HG03280 (cell line): ENCODE results near the gene ZNF532.

ENCODE experiments used
- ATAC-seq: cut with Tn5 transposase; IDR thresholded peaks from one replicate; pipeline ENCODE4 v1.9.1; 2021; ENCODE audit warnings: mild to moderate bottlenecking, moderate library complexity; ENCODE audit not compliant: unreplicated experiment

ZNF532 gene

DNA sequence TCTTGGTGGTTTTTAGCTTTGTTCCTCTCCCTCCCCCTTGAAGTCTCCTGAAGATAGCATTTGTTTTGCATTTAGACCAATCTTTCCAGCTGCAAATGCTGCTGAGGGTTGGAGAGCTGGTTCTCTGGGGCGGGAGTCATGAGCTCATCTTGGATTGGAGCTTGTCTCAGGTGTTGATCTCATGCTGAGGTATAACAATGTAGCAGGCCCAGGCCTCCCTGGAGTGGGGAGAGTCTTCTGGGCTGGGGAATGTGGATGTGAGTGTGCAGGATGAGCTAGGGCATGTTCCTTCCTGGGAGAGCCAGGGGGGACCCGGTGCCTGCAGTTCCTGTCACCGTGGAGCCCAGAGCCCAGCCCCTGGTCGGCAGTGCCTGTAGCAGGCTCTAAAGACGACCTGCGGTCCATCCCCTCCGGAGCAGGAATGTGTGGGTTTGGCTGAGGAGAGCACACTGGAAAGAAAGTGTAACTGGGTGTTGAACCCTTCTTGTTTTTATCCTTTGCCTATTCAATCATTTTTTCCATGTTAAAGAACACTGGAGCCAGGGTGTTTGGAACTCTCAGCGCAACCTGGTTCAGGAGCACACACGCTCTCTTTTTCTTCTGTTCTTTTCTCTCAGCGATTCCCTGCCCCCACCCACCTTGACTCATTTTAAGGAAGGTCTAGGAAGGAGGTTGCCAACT lies 2.7 kb downstream of the ZNF532 start:
- no peak for ATAC-seq

GRCh38 chr18:58868440-58868839 lies 3.8 kb downstream of the ZNF532 start:
- no peak for ATAC-seq

DNA sequence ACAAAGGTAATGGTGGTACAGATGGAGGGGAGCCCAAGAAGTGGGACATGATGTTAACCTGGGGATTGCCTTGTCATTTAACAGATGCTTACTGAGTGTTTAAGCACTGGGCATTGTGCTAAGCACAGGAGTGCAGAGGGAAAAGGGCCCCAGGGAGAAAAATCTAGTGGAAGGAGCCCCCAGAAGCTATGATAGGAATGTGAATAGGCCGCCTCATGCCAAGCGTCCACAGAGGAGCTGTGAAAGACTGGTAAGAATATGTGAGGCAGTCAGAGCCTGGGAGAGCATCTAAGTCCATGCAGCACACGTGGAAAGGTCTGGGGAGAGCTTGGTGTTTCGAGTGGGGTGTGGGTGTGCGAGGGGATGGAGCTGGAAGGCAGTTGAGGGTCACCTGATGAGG lies 5.5 kb downstream of the ZNF532 start:
- no peak for ATAC-seq

- ATAC-seq, result no peak
Observed at GRCh38 chr18:58870621-58871020, 5.9 kb downstream of the ZNF532 start.

DNA sequence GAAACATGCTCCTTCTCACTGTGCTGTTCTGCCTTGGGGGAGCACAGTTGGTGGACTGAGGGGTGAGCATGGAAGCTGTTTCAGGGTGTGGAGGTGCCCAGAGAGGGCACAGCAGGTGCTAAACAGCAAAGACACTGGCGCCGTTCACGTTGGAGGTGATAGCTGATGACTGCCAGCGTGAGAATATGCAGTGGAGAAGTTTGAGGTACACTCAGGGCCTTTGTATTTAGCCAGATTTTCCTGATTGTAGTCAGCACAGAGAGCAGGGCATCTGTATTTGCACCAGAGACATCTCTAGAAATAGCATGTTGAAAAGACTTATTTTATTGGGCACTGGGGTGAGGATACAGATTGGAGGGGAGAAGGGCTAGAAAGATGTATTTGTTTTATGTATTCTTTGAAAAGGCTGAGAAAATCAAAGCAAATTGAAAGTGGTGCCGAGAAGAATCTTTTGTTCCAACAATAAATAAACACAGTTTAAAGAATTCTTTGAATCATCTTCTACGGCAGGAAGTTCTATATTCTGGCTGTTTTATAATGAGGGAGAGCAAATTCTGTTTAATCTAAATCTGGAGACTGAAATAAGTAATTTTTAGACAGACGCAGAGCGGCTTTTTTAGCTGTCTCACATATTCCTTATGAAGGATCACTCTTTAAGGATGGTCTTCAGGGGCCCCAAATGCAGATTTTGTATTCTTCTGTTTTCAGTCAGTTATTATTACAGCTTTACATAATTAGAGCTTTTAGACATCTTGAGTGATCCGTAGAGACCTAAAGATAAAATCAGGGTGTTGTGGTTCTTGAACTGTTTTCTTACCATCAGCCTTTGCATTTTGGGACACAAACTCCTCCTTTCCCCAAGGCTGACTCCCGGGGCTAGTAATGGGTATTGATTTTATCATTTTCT lies 7.1 kb downstream of the ZNF532 start:
- no peak for ATAC-seq

GRCh38 chr18:58878640-58879039 lies 14.0 kb downstream of the ZNF532 start:
- ATAC-seq, result no peak

DNA sequence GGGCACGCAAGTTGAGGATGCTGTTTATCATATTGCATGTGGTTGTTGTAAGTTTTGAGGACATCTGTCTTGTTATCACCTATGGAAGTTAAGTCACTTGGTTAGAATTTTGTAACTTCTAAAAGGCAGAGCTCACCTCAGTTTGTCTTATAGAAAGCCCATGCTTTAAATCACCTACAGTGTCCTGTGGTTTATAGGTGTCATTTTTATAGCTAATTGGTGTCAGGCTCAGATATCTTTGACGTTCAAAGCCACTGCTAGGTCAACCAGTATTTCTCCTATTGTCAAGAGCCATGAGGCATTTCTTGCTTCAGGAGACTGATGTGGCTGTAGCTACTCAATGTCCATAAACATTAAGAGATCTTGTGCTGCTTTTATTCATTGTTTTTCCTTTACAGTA lies 16.8 kb downstream of the ZNF532 start:
- ATAC-seq, result no peak

- ATAC-seq, result no peak
Observed at GRCh38 chr18:58882044-58882443, 17.4 kb downstream of the ZNF532 start.

- ATAC-seq, result no peak
Observed at GRCh38 chr18:58882686-58883085, 18.0 kb downstream of the ZNF532 start.

DNA sequence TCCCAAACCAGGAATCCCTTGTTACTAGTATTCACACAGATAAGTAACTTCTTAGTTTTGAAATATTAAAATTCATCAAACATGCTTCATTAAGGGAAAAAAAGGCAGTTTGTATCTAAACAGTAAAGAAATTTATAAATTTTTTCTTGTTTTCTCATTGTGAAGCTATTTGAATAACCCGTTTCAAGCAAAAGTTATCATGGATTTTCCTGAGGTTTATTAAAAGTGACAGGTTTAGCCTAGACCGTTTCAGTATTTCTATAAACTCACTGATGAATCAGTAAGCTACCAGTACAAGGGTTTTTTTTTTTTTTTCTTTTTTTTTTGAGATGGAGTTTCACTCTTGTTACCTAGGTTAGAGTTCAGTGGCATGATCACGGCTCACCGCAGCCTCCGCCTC lies 20.0 kb downstream of the ZNF532 start:
- no peak for ATAC-seq

DNA sequence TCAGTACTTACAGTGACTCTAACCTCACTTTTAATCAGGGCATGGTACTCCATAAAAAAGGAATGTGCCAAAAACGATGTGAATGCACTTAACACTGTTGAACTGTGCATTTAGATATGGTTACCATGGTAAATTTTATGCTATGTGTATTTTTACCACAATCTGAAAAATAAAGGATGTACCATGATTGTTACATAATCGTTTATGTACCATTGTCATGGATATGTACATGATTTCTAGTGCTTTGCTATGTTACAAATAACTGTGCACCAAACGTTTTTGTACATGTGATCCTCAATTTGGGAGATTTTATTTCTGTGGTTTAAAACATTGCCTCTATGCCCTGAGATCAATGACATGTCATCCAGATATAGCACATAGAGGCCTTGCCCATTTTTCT lies 21.8 kb downstream of the ZNF532 start:
- no peak for ATAC-seq

DNA sequence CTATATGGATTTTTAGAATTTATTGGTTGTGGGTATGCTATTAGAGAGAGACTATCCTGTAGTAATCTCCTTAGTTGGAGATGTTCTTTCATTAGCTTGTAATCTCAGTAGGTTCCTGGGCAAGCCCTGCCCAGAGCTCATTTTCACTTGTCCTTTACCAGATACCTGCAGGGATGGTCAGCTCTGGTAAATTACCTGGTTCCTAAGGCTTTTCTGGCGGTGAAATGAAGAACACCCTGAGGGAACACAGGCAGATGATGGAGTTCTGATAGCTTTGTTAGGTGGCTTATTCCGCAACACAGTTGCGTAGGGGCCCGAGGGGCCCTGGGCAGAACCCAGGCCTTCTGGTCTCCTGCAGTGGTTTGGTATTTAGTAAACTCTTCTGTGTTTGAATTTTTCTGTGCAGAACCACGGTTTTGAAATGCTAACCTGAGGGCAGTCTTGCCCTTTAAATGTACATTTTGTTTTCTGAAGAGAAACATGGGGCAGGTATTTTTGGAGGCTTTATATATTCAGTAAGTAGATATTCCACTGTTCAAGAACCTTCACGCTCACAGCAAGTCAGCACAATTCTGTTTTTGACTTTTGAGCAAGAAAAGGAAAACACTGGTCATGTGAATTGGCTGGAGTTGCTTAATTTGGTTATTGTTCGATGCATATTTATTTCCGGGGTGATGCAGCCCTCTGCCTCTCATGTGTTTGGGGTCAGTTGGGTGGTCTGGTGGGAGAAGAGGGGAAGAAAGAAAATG lies 22.4 kb downstream of the ZNF532 start:
- no peak for ATAC-seq

- no peak for ATAC-seq
Observed at GRCh38 chr18:58887613-58887963, 22.9 kb downstream of the ZNF532 start.

DNA sequence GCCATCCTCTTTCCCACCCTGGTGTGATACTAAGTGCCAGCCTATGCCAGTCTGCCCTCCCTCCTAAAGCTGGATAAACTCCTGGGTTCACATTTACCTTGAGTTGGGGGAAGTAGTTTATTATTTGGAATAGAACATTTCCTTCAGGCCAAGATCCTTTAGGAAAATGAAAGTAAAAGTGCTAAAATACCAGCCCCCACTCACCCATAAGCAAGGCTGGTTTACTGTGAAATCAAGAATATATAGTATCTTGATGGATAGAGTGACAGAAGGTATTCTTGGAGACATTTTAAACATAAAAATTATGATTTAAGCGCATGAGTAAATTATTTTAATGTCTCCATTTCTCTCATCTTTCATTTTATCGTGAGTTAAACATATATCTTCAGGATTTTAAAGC lies 27.1 kb downstream of the ZNF532 start:
- no peak for ATAC-seq

- ATAC-seq, result no peak
Observed at GRCh38 chr18:58892488-58892887, 27.8 kb downstream of the ZNF532 start.

DNA sequence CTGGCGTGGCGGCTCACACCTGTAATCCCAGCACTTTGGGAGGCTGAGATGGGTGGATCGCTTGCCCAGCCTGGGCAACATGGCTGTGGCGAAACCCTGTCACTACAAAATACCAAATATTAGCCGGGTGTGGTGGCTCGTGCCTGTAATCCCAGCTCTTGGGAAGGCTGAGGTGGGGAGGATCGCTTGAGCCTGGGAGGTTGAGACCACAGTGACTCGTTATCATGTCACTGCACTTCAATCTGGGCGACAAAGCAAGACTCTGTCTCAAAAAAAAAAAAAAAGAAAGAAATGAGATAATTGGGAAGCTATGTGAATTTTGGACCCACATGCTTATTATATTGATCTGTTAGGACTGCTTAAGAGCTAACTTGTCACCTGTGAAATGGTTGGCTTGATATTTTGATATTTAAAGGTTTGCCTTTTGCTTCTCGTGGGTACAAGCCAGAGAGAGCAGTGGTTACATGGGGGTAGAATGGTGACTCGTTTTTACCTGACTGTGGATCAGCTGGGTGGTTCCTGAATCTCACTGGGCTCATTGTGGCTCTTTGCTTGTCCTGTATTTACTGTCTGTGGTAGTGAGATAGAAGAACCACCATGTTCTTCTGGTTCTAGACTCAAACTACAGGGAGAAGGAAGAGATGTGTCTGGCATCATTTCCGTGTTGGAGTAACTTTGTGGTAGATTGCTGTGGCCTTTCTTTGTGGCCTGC lies 28.9 kb downstream of the ZNF532 start:
- no peak for ATAC-seq

GRCh38 chr18:58894930-58895329 lies 30.3 kb downstream of the ZNF532 start:
- ATAC-seq, result no peak

DNA sequence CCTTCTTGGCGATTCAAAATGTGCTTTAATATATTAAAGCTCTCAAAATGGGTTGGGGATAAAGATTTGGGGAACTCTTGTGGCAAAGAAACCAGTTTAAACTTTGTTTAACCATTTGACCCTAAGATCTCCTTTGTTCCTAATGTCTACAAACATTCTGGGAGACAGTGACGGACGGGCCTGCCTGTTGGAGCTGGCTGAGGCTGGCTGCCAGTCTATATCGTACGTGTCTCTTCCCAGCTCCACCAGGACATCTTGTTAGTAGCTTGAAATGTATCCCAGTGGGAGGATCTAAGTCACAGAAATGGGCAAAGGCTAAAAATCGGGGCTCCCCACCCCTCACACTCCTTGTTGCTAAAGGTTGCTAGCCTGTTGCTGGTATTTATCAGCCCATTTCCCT lies 30.7 kb downstream of the ZNF532 start:
- no peak for ATAC-seq

GRCh38 chr18:58896268-58896667 lies 31.6 kb downstream of the ZNF532 start:
- no peak for ATAC-seq

- ATAC-seq, result no peak
Observed at GRCh38 chr18:58896734-58897508, 32.2 kb downstream of the ZNF532 start.
